RPMI8226 (cell line): ENCODE data around the gene FBN1.

ENCODE experiments used
- DNase-seq: peaks from one replicate; pipeline ENCODE4 v3.0.0-alpha.2; 2015

The FBN1 gene

GRCh38 chr15:48547286-48547685 is 98.2 kb downstream of the FBN1 start:
- no peak for DNase-seq

- DNase-seq, result no peak
Observed at GRCh38 chr15:48546296-48546695, 99.2 kb downstream of the FBN1 start.

- DNase-seq, result no peak
Observed at GRCh38 chr15:48544778-48545177, 100.7 kb downstream of the FBN1 start.

- no peak for DNase-seq
Observed at GRCh38 chr15:48541341-48542278, 103.9 kb downstream of the FBN1 start.

- DNase-seq, result no peak
Observed at GRCh38 chr15:48540756-48541155, 104.8 kb downstream of the FBN1 start.

GRCh38 chr15:48538941-48539340 is 106.6 kb downstream of the FBN1 start:
- no peak for DNase-seq

GRCh38 chr15:48537271-48538113 is 108.0 kb downstream of the FBN1 start:
- no peak for DNase-seq

GRCh38 chr15:48536681-48537091 is 108.8 kb downstream of the FBN1 start:
- DNase-seq, result no peak

GRCh38 chr15:48533982-48534381 is 111.5 kb downstream of the FBN1 start:
- no peak for DNase-seq

GRCh38 chr15:48532946-48533345 is 112.6 kb downstream of the FBN1 start:
- DNase-seq, result no peak

GRCh38 chr15:48530528-48530927 is 115.0 kb downstream of the FBN1 start:
- no peak for DNase-seq

- no peak for DNase-seq
Observed at GRCh38 chr15:48528921-48529320, 116.6 kb downstream of the FBN1 start.

- no peak for DNase-seq
Observed at GRCh38 chr15:48527517-48527916, 118.0 kb downstream of the FBN1 start.

GRCh38 chr15:48522911-48523310 is 122.6 kb downstream of the FBN1 start:
- DNase-seq, result no peak

GRCh38 chr15:48522123-48522522 is 123.4 kb downstream of the FBN1 start:
- DNase-seq, result no peak

GRCh38 chr15:48520376-48521155 is 124.9 kb downstream of the FBN1 start:
- DNase-seq, result no peak

GRCh38 chr15:48516121-48516520 is 129.4 kb downstream of the FBN1 start:
- DNase-seq, result no peak

- DNase-seq, result no peak
Observed at GRCh38 chr15:48515500-48515899, 130.0 kb downstream of the FBN1 start.

- no peak for DNase-seq
Observed at GRCh38 chr15:48514103-48514816, 131.2 kb downstream of the FBN1 start.

- DNase-seq, result no peak
Observed at GRCh38 chr15:48510976-48511375, 134.5 kb downstream of the FBN1 start.

- peak; percentile 71 for DNase-seq
Observed at GRCh38 chr15:48507416-48508065, 138.0 kb downstream of the FBN1 start.

GRCh38 chr15:48505067-48505466 is 140.4 kb downstream of the FBN1 start:
- DNase-seq, result no peak
